Measurements from ENCODE around the gene CCDC24. TPM values are rescaled to one million over a fixed set of nuclear protein-coding genes. Genes with fewer than 3 reads are reported as not detected.
A peak's percentile ranks its signal among the peaks of the same experiment; 100 is the strongest.

Gene CCDC24
- total RNA-seq, 1 experiment from 2014 or later = 5.2 TPM

DNA sequence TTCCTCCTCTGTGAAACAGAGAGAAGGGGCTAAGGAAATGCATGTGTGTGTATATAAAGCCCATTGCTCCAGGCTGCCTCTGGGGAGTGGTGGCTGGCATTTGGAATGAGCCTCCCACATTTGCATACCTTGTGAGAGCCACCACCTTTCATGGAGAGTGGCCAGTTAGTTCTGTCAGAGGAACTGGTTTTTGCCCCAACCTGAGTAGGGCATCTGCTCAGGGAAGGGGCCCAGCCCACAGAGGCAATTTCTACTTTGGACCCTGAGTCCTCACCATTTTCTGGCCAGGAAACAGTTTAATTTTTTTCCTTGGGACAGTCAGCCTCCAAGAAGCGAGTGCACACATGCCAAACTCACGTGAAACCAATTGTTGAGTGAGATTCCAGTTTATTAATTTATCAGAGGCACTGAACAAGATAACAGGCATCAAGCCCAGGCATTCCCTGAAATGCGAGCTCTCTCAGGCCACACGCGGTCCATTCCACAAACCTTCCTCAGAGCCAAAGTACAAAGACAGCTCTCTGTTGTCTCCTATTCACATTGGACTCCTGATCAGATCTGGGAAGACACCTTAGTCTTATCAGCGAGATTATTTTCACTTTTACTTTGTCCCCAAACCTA lies 40.9 kb downstream of the CCDC24 start:
- no peak overlapping the region for H3K4me3 ChIP-seq (ENCODE audit: low read depth, low read length)
- Mint-ChIP-seq H3K27ac (ENCODE audit: unreplicated experiment) (peak overlapping the region; percentile 81), H3K27me3 (ENCODE audit: insufficient read depth, unreplicated experiment) (no peaks in the 10 kb centered on the region), H3K9me3 (ENCODE audit: unreplicated experiment) (peaks cover 8% of the 10 kb centered on the region), H3K36me3 (ENCODE audit: insufficient read depth, unreplicated experiment) (peaks cover 9% of the 10 kb centered on the region), H3K4me1 (ENCODE audit: low read depth, unreplicated experiment) (peaks cover 38% of the 10 kb centered on the region), H3K4me3 (ENCODE audit: unreplicated experiment) (peak overlapping the region; percentile 94)
- BruUV-seq (replicated peaks) = TSS peak; percentile 62
- TF ChIP-seq, protein P1, sequence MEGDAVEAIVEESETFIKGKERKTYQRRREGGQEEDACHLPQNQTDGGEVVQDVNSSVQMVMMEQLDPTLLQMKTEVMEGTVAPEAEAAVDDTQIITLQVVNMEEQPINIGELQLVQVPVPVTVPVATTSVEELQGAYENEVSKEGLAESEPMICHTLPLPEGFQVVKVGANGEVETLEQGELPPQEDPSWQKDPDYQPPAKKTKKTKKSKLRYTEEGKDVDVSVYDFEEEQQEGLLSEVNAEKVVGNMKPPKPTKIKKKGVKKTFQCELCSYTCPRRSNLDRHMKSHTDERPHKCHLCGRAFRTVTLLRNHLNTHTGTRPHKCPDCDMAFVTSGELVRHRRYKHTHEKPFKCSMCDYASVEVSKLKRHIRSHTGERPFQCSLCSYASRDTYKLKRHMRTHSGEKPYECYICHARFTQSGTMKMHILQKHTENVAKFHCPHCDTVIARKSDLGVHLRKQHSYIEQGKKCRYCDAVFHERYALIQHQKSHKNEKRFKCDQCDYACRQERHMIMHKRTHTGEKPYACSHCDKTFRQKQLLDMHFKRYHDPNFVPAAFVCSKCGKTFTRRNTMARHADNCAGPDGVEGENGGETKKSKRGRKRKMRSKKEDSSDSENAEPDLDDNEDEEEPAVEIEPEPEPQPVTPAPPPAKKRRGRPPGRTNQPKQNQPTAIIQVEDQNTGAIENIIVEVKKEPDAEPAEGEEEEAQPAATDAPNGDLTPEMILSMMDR (IDR thresholded peaks at IDR 0.05; ENCODE audit: insufficient read depth in 1 of 2, low read depth in 1 of 2, low read length in 1 of 2, severe bottlenecking in 1 of 2, unreplicated experiment in 1 of 2) = no peak
- H3K4me1 ChIP-seq = peaks cover 17% of the 10 kb centered on the region
- POLR2A ChIA-PET = no interaction called here
- intact Hi-C loops (cut with micrococcal nuclease; ENCODE audit: unreplicated experiment) = no loop called here
- no peaks in the 10 kb centered on the region for H3K9me3 ChIP-seq
- no peaks in the 10 kb centered on the region for H3K27me3 ChIP-seq (replicated peaks; ENCODE audit: control insufficient read depth, insufficient read depth, low read length)
- H3K36me3 ChIP-seq (ENCODE audit: control insufficient read depth, insufficient read depth, low read length) = no peaks in the 10 kb centered on the region
- CTCF ChIA-PET = interaction anchor here (0.7 to 1.3 kb wide), 2 partner anchors 10 to 16 kb away, joined by 3 to 9 read pairs; no protein-coding TSS in a partner anchor
- peak in 1 of 2 experiments; percentile 53 for DNase-seq

DNA sequence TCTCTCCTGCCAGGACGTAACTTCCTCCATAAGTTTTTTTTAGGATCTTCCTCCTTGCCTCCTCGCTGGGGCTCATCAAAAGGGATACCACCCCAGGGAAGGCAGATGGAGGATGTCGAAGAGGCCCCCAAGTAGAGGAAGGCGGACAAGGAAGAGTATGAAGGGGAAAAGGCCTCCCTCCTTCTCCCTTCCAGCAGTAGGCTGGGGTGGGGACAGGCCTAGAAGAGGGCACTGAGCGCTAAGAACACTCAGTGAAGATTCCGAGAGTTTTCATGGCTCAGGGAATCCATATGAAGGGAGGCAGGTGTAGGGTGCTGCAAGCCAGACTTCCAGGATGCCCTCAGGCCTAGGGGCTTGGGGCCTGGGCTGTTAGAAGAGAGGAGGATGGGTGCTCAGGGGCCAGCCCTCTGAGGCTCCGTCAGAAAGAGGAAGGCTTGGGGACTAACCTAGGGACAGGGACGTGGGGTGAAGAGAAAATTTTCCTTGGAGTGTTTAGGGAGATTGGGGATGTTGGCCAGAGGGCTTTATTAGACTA lies 41.7 kb downstream of the CCDC24 start:
- no TSS peak for BruUV-seq (replicated peaks)
- peaks cover 5% of the 10 kb centered on the region for H3K9me3 Mint-ChIP-seq (ENCODE audit: unreplicated experiment)
- no peak overlapping the region for H3K27ac Mint-ChIP-seq (ENCODE audit: unreplicated experiment)
- CTCF ChIA-PET = interaction anchor here (0.7 to 0.9 kb wide), 2 partner anchors 15 to 270 kb away, joined by 3 read pairs; no protein-coding TSS in a partner anchor
- H3K4me3 Mint-ChIP-seq (ENCODE audit: unreplicated experiment) = no peak overlapping the region
- intact Hi-C loops (cut with micrococcal nuclease; ENCODE audit: unreplicated experiment) = no loop called here
- peaks cover 17% of the 10 kb centered on the region for H3K4me1 ChIP-seq
- H3K36me3 ChIP-seq (ENCODE audit: control insufficient read depth, insufficient read depth, low read length) = no peaks in the 10 kb centered on the region
- peaks cover 9% of the 10 kb centered on the region for H3K36me3 Mint-ChIP-seq (ENCODE audit: insufficient read depth, unreplicated experiment)
- no peaks in the 10 kb centered on the region for H3K27me3 ChIP-seq (replicated peaks; ENCODE audit: control insufficient read depth, insufficient read depth, low read length)
- no peak for DNase-seq
- no peaks in the 10 kb centered on the region for H3K27me3 Mint-ChIP-seq (ENCODE audit: insufficient read depth, unreplicated experiment)
- H3K9me3 ChIP-seq = no peaks in the 10 kb centered on the region
- POLR2A ChIA-PET = no interaction called here
- no peak overlapping the region for H3K4me3 ChIP-seq (ENCODE audit: low read depth, low read length)
- peaks cover 33% of the 10 kb centered on the region for H3K4me1 Mint-ChIP-seq (ENCODE audit: low read depth, unreplicated experiment)
- TF ChIP-seq, protein P1 (IDR thresholded peaks at IDR 0.05; ENCODE audit: insufficient read depth in 1 of 2, low read depth in 1 of 2, low read length in 1 of 2, severe bottlenecking in 1 of 2, unreplicated experiment in 1 of 2) = no peak

DNA sequence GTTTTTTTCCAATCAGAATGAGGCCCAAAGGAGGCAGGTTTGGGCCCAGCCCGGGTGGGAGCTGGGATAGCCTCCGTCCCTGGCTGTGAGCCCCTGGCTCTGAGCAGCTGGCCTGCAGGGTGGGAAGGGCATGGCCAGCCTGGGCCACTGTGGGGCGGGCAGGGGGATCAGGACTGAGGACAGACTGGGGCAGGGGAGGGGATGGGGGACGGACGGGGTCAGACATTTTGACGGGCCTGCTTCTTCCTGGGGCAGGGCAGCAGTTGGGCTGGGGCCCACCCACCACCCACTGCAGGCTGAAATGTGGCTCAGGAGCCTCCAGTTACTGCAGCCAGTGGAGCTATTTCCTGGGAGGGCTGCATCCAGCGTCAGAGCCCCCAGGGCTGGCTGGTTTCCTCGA lies 42.4 kb downstream of the CCDC24 start:
- BruUV-seq (replicated peaks) = no TSS peak
- no peak overlapping the region for H3K4me3 ChIP-seq (ENCODE audit: low read depth, low read length)
- H3K4me1 Mint-ChIP-seq (ENCODE audit: low read depth, unreplicated experiment) = peaks cover 27% of the 10 kb centered on the region
- no peaks in the 10 kb centered on the region for H3K27me3 ChIP-seq (replicated peaks; ENCODE audit: control insufficient read depth, insufficient read depth, low read length)
- POLR2A ChIA-PET = no interaction called here
- H3K27ac Mint-ChIP-seq (ENCODE audit: unreplicated experiment) = no peak overlapping the region
- TF ChIP-seq, protein P1 (IDR thresholded peaks at IDR 0.05; ENCODE audit: insufficient read depth in 1 of 2, low read depth in 1 of 2, low read length in 1 of 2, severe bottlenecking in 1 of 2, unreplicated experiment in 1 of 2) = no peak
- H3K4me3 Mint-ChIP-seq (ENCODE audit: unreplicated experiment) = no peak overlapping the region
- intact Hi-C loops (cut with micrococcal nuclease; ENCODE audit: unreplicated experiment) = no loop called here
- CTCF ChIA-PET = interaction anchor here (0.9 kb wide), 1 partner anchor 271 kb away, joined by 3 read pairs; no protein-coding TSS in a partner anchor
- no peak for DNase-seq
- peaks cover 9% of the 10 kb centered on the region for H3K36me3 Mint-ChIP-seq (ENCODE audit: insufficient read depth, unreplicated experiment)
- no peaks in the 10 kb centered on the region for H3K9me3 Mint-ChIP-seq (ENCODE audit: unreplicated experiment)
- no peaks in the 10 kb centered on the region for H3K27me3 Mint-ChIP-seq (ENCODE audit: insufficient read depth, unreplicated experiment)
- no peaks in the 10 kb centered on the region for H3K9me3 ChIP-seq
- H3K4me1 ChIP-seq = peaks cover 17% of the 10 kb centered on the region
- H3K36me3 ChIP-seq (ENCODE audit: control insufficient read depth, insufficient read depth, low read length) = no peaks in the 10 kb centered on the region

Measured in Caco-2 (cell line).